Neural cell (in vitro differentiated cells): Measurements from ENCODE around the gene TMEM106B. TPM values are rescaled to one million over a fixed set of nuclear protein-coding genes. Genes with fewer than 3 reads are reported as not detected.

Source experiments
- H2AFZ ChIP-seq: fragments of 200-600, 300-800 bp; sonication (generic), shearing (Covaris generic); 2 replicates; pipeline ENCODE4 v1.6.0; 2014; ENCODE audit warnings: low read depth, mild to moderate bottlenecking, antibody characterized with exemption, low read length, moderate library complexity
- H3F3A ChIP-seq: fragments of 200-600 bp; shearing (Covaris generic); 2 replicates; pipeline ENCODE4 v1.6.1; 2016; ENCODE audit warnings: mild to moderate bottlenecking, moderate library complexity, mixed read lengths, antibody characterized with exemption, low read length; ENCODE audit not compliant: insufficient read depth, poor library complexity, severe bottlenecking
- H3K27ac ChIP-seq: fragments of 200-600, 300-800 bp; sonication (generic), shearing (Covaris generic); 2 replicates; pipeline ENCODE4 v1.5.1; 2014; ENCODE audit warnings: mild to moderate bottlenecking, low read length, moderate library complexity
- H3K27me3 ChIP-seq: fragments of 300-800, 200-600 bp; sonication (generic), shearing (Covaris generic); 2 replicates; pipeline ENCODE4 v1.6.0; 2014; ENCODE audit warnings: mild to moderate bottlenecking, low read depth, low read length, moderate library complexity; ENCODE audit not compliant: insufficient read depth
- H3K36me3 ChIP-seq: fragments of 300-800, 200-600 bp; sonication (generic), shearing (Covaris generic); 2 replicates; pipeline ENCODE4 v1.5.1; 2014; ENCODE audit warnings: mild to moderate bottlenecking, antibody characterized with exemption, low read length, moderate library complexity; ENCODE audit not compliant: insufficient read depth
- H3K4me2 ChIP-seq: fragments of 300-800, 200-600 bp; sonication (generic), shearing (Covaris generic); 2 replicates; pipeline ENCODE4 v1.6.0; 2014; ENCODE audit warnings: mild to moderate bottlenecking, low read length
- H3K4me3 ChIP-seq: fragments of 300-800, 200-600 bp; sonication (generic), shearing (Covaris generic); 2 replicates; pipeline ENCODE4 v1.5.1; 2014; ENCODE audit warnings: mild to moderate bottlenecking, low read length, moderate library complexity
- H3K79me2 ChIP-seq: fragments of 200-600 bp; shearing (Covaris generic); replicated peaks from 2 replicates; pipeline ENCODE4 v1.6.0; 2014; ENCODE audit warnings: mild to moderate bottlenecking, low read length, moderate library complexity; ENCODE audit not compliant: insufficient read depth
- H3K9ac ChIP-seq: fragments of 300-800, 200-600 bp; sonication (generic), shearing (Covaris generic); 2 replicates; pipeline ENCODE4 v1.6.1; 2016; ENCODE audit warnings: mild to moderate bottlenecking, low read length, mixed read lengths
- H3K9me2 ChIP-seq: fragments of 200-600 bp; shearing (Covaris generic); 2 replicates; pipeline ENCODE4 v1.6.1; 2016; ENCODE audit warnings: mild to moderate bottlenecking, low read length, mixed read lengths; ENCODE audit not compliant: insufficient read depth
- H3K9me3 ChIP-seq: fragments of 200-600, 300-800 bp; sonication (generic), shearing (Covaris generic); 2 replicates; pipeline ENCODE4 v1.6.1; 2016; ENCODE audit warnings: mild to moderate bottlenecking, mixed run types, low read length, moderate library complexity, mixed read lengths
- H4K20me1 ChIP-seq: fragments of 200-600 bp; shearing (Covaris generic); 2 replicates; pipeline ENCODE4 v1.6.1; 2016; ENCODE audit warnings: mild to moderate bottlenecking, mixed run types; ENCODE audit not compliant: insufficient read depth
- CTCF ChIP-seq: fragments of 450-650 bp; IDR thresholded peaks from 2 replicates; pipeline ENCODE4 v1.5.1; 2014; ENCODE audit warnings: antibody characterized with exemption, mild to moderate bottlenecking, moderate library complexity; ENCODE audit not compliant: poor library complexity, severe bottlenecking
- MXI1 ChIP-seq: fragments of 450-650 bp; conservative IDR thresholded peaks from 2 replicates; pipeline ENCODE4 v1.6.1; 2014; ENCODE audit warnings: antibody characterized with exemption, mild to moderate bottlenecking; ENCODE audit not compliant: poor library complexity, severe bottlenecking
- POLR2AphosphoS5 ChIP-seq: IDR thresholded peaks from 2 replicates; pipeline ENCODE4 v1.6.1; 2012
- RAD21 ChIP-seq: fragments of 450-650 bp; conservative IDR thresholded peaks from 2 replicates; pipeline ENCODE4 v1.6.1; 2014; ENCODE audit warnings: antibody characterized with exemption, mild to moderate bottlenecking, moderate library complexity
- SMC3 ChIP-seq: fragments of 450-650 bp; conservative IDR thresholded peaks from 2 replicates; pipeline ENCODE4 v1.6.1; 2014; ENCODE audit warnings: antibody characterized with exemption, mild to moderate bottlenecking, moderate library complexity; ENCODE audit not compliant: poor library complexity
- polyA plus RNA-seq: library from polyadenylated mRNA; depleted of rRNA; stranded (reverse); fragments of >200 nt; gene quantifications from 2 replicates; pipeline ENCODE4 v1.2.3, GENCODE V29; 2014
- TF ChIP-seq, protein P1 (sequence below): IDR thresholded peaks from 2 replicates; pipeline ENCODE4 v1.6.1; 2012; ENCODE audit warnings: borderline replicate concordance

The TMEM106B gene
- polyA plus RNA-seq, 1 donor from 2014 or later = 61.4 TPM

GRCh38 chr7:12210179-12211053 lies 678 bp upstream of the TMEM106B start:
- Histone ChIP-seq H3K9me3 (no peaks in the 10 kb centered on the region), H3K36me3 (no peaks in the 10 kb centered on the region), H3F3A (no peaks in the 10 kb centered on the region), H3K4me3 (peak overlapping the region; percentile 86), H3K27me3 (peaks cover 16% of the 10 kb centered on the region), H3K9ac (peak overlapping the region; percentile 96), H3K9me2 (no peaks in the 10 kb centered on the region), H3K27ac (peak overlapping the region; percentile 94), H3K4me2 (peak overlapping the region; percentile 83), H3K79me2 (peaks cover 31% of the 10 kb centered on the region), H4K20me1 (no peaks in the 10 kb centered on the region), H2AFZ (peak overlapping the region; percentile 46)
- TF ChIP-seq RAD21 = peak; percentile 67
- TF ChIP-seq, protein P1, sequence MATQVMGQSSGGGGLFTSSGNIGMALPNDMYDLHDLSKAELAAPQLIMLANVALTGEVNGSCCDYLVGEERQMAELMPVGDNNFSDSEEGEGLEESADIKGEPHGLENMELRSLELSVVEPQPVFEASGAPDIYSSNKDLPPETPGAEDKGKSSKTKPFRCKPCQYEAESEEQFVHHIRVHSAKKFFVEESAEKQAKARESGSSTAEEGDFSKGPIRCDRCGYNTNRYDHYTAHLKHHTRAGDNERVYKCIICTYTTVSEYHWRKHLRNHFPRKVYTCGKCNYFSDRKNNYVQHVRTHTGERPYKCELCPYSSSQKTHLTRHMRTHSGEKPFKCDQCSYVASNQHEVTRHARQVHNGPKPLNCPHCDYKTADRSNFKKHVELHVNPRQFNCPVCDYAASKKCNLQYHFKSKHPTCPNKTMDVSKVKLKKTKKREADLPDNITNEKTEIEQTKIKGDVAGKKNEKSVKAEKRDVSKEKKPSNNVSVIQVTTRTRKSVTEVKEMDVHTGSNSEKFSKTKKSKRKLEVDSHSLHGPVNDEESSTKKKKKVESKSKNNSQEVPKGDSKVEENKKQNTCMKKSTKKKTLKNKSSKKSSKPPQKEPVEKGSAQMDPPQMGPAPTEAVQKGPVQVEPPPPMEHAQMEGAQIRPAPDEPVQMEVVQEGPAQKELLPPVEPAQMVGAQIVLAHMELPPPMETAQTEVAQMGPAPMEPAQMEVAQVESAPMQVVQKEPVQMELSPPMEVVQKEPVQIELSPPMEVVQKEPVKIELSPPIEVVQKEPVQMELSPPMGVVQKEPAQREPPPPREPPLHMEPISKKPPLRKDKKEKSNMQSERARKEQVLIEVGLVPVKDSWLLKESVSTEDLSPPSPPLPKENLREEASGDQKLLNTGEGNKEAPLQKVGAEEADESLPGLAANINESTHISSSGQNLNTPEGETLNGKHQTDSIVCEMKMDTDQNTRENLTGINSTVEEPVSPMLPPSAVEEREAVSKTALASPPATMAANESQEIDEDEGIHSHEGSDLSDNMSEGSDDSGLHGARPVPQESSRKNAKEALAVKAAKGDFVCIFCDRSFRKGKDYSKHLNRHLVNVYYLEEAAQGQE = no peak
- peak; percentile 62 for TF ChIP-seq SMC3
- no peak for TF ChIP-seq MXI1
- no peak for TF ChIP-seq POLR2AphosphoS5

- H3F3A ChIP-seq = no peaks in the 10 kb centered on the region
- peak overlapping the region; percentile 86 for H3K4me3 ChIP-seq
- H3K27ac ChIP-seq = peak overlapping the region; percentile 94
- H4K20me1 ChIP-seq = no peaks in the 10 kb centered on the region
- H3K4me2 ChIP-seq = peak overlapping the region; percentile 88
- H3K27me3 ChIP-seq = peaks cover 16% of the 10 kb centered on the region
- no peaks in the 10 kb centered on the region for H3K9me2 ChIP-seq
- H2AFZ ChIP-seq = peak overlapping the region; percentile 91
- H3K79me2 ChIP-seq = peaks cover 31% of the 10 kb centered on the region
- H3K9ac ChIP-seq = peak overlapping the region; percentile 96
- H3K36me3 ChIP-seq = no peaks in the 10 kb centered on the region
- TF ChIP-seq POLR2AphosphoS5 = no peak
- TF ChIP-seq CTCF = peak; percentile 35
- no peaks in the 10 kb centered on the region for H3K9me3 ChIP-seq
Measured at GRCh38 chr7:12211711-12212485, 804 bp downstream of the TMEM106B start.
